GM21576 (cell line): Measurements from ENCODE around the gene OSBPL3.
"Not testable (repeated sequence)": the region's sequence is repeated elsewhere in the genome, so short reads cannot be mapped to it uniquely, and the experiment has no call there.

Experiments used
- ATAC-seq: cut with Tn5 transposase; IDR thresholded peaks from one replicate; pipeline ENCODE4 v1.9.1; 2021; ENCODE audit warnings: mild to moderate bottlenecking, moderate library complexity; ENCODE audit not compliant: unreplicated experiment

OSBPL3 gene

GRCh38 chr7:24924375-24924774 is 55.6 kb downstream of the OSBPL3 start:
- ATAC-seq: no peak

GRCh38 chr7:24923172-24923865 is 56.7 kb downstream of the OSBPL3 start:
- ATAC-seq: no peak

GRCh38 chr7:24922099-24922773 is 57.7 kb downstream of the OSBPL3 start:
- no peak for ATAC-seq

GRCh38 chr7:24921362-24921679 is 58.7 kb downstream of the OSBPL3 start:
- ATAC-seq: no peak

- no peak for ATAC-seq
These were observed 59.3 kb downstream of the OSBPL3 start for GRCh38 chr7:24920451-24921361.

- peak; percentile 42 for ATAC-seq
These were observed 62.3 kb downstream of the OSBPL3 start for GRCh38 chr7:24917510-24918239.

- no peak for ATAC-seq
These were observed 63.4 kb downstream of the OSBPL3 start for GRCh38 chr7:24916463-24917040.

- ATAC-seq: no peak
These were observed 65.5 kb downstream of the OSBPL3 start for GRCh38 chr7:24914465-24914859.

GRCh38 chr7:24913801-24914464 is 66.0 kb downstream of the OSBPL3 start:
- ATAC-seq: no peak

GRCh38 chr7:24912874-24913514 is 67.0 kb downstream of the OSBPL3 start:
- no peak for ATAC-seq

- no peak for ATAC-seq
These were observed 67.6 kb downstream of the OSBPL3 start for GRCh38 chr7:24912424-24912823.

- ATAC-seq: no peak
These were observed 68.8 kb downstream of the OSBPL3 start for GRCh38 chr7:24911213-24911603.

GRCh38 chr7:24910551-24911212 is 69.3 kb downstream of the OSBPL3 start:
- ATAC-seq: no peak

GRCh38 chr7:24908727-24909126 is 71.3 kb downstream of the OSBPL3 start:
- ATAC-seq: no peak

GRCh38 chr7:24908166-24908565 is 71.8 kb downstream of the OSBPL3 start:
- ATAC-seq: no peak

GRCh38 chr7:24907311-24907886 is 72.6 kb downstream of the OSBPL3 start:
- ATAC-seq: peak; percentile 61

- no peak for ATAC-seq
These were observed 73.8 kb downstream of the OSBPL3 start for GRCh38 chr7:24905996-24906770.

GRCh38 chr7:24903992-24904391 is 76.0 kb downstream of the OSBPL3 start:
- ATAC-seq: not testable (repeated sequence)
